Measurements from ENCODE around the gene PPP1R1B.

PPP1R1B gene

GRCh38 chr17:39634384-39634871 lies 7.7 kb downstream of the PPP1R1B start:
- DNase-seq = no peak

DNA sequence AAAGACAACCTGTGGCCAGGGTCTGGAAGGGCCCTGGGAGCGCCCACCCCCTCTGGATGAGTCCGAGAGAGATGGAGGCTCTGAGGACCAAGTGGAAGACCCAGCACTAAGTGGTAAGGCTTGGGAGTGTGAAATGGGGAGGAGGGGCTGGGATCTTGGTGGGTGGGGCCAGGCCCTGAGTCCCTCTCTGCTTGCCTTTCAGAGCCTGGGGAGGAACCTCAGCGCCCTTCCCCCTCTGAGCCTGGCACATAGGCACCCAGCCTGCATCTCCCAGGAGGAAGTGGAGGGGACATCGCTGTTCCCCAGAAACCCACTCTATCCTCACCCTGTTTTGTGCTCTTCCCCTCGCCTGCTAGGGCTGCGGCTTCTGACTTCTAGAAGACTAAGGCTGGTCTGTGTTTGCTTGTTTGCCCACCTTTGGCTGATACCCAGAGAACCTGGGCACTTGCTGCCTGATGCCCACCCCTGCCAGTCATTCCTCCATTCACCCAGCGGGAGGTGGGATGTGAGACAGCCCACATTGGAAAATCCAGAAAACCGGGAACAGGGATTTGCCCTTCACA lies 8.9 kb downstream of the PPP1R1B start:
- no peak for DNase-seq

DNA sequence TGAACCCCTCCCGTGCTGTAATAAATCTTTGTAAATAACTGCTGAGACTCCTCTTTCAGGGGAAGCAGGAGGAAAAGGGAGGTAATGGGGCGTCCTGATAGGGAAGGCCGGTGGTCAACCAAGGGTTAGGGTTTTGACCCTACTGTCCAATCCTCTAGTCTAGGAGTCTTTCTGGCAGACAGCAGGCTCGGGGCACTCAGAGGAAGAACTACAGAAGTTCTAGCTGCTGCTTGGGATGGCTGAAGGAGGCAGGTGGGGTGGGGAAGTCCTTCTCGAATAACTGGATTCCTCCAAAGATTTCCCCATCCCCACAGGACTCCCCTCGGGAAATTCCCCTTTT lies 9.8 kb downstream of the PPP1R1B start:
- no peak for DNase-seq

DNA sequence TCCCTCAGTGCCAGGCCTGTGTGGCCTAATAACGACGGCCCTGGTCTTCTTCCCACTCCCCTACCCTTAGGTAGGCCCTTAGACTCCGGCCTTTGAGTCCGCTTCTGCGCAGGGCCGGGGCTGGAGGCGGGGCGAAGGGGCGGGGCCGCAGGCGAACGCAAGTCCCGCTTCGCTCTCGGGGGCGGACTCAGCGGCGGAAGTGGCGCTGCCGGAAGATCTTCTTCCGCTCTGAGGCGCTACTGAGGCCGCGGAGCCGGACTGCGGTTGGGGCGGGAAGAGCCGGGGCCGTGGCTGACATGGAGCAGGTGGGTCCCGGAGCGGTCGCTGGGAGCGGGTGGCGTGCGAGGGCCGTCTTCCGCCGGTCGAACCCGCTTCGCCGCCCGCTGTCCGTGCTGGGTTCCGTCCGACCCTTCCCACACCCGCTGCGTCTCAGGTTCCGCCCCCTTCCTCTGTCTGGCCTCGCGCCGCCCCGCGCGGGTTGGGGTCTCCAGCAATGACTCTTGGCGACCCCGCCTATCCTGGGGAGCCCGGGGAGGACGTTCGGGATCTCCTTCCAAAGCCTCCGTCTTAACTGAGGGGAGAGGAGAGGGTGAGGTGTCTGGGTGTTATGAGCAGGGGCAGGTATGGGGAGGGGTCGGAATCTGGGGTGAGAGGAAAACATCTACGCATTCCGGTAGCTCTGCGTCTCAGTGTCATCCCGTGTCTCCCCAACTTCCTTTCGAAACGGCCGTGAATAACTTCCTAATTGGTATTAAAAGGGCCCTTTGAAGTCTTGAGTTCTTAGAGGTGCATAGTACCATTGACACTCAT lies 10.4 kb downstream of the PPP1R1B start, which contains the start of gene STARD3:
TSS of gene STARD3 (plus strand) at position 218 of the 810 bp plus-strand sequence. CDS start 16,388 bp downstream, outside the sequence.
- DNase-seq = peak; percentile 86 to 90

- no peak for DNase-seq
Measured at GRCh38 chr17:39638317-39638716, 11.6 kb downstream of the PPP1R1B start.

DNA sequence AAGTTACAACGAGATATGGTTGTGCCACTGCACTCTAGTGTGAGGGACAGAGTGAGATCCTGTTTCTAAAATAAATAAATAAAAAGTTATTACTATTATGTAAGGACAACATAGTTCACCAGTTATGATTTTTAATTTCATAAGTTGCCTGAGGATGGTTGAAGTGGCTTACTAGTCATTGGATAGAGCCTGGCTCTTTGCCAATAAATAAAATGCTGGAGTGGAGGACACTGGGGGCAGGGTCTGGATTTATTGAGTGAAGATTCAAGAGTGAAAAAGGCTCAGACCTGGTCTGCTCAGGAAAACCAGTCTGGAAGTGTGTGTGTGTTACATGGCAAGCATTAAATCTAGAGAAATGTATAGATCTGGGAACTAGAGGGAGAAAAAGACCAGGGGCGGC lies 12.3 kb downstream of the PPP1R1B start:
- DNase-seq = no peak

GRCh38 chr17:39639566-39640458 lies 13.1 kb downstream of the PPP1R1B start:
- no peak for DNase-seq

DNA sequence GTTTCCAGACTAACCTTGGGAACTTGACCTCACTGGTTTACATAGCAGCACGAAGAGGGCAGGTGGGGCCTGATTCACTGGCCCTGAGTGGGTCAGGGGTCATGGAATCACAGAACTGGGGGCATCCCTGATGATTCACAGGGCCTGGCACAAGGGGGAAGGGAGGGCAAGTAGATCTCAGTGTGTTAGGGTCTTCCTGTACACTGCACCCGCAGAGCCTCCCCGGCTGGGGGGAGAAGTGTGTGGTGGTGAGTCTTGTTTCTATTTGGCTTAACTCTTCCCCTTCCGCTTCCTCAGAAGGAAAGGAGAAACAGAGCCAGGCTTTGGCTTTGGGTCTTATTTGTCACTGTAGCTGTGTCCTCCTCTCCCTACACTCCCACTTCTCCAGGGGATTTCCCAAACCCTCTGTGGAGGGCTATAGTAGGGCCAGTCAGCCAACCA lies 13.9 kb downstream of the PPP1R1B start:
- DNase-seq = no peak

GRCh38 chr17:39641097-39641496 lies 14.3 kb downstream of the PPP1R1B start:
- DNase-seq = no peak

- DNase-seq = no peak
Measured at GRCh38 chr17:39641883-39642282, 15.1 kb downstream of the PPP1R1B start.

- no peak for DNase-seq
Measured at GRCh38 chr17:39642291-39643074, 15.7 kb downstream of the PPP1R1B start.

GRCh38 chr17:39643271-39643670 lies 16.5 kb downstream of the PPP1R1B start:
- DNase-seq = no peak

- no peak for DNase-seq
Measured at GRCh38 chr17:39647256-39647655, 20.5 kb downstream of the PPP1R1B start.

DNA sequence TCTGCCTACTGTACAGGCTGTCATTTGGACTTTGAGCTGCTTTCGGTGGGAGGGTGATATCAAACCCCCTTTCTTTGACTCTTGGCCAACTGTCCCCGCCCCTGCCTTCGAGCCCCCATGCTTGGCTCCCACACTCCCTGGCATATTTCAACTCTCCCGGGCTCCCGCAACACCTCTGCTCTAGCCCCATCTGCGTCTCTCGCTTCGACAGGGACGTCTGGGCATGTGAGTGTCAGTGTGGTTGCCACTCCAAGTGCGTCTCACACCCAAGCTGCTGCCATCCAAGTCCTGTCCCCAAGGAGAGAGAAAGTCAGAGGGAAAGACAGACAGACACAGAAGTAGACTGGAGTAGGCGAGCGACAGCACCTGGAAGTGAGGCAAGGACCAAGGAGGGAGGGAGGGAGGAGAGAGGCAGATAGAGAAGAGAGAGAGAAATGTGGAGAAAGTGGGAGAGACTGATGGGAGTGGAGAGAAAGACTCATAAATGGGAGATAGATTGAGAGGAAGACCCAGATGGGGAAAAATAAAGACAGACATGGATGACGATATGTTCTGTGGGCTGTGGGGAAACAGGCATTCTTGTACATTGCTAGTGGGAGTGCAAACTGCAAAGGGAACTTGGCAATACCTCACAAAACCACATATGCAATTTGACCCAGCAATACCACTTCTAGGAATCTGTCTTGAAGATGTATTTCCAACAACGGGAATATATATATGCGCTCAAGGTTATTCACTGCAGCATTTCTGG lies 22.0 kb downstream of the PPP1R1B start:
- no peak for DNase-seq

GRCh38 chr17:39650121-39650579 lies 23.4 kb downstream of the PPP1R1B start:
- DNase-seq = no peak

- no peak for DNase-seq
Measured at GRCh38 chr17:39651923-39652586, 25.3 kb downstream of the PPP1R1B start.

GRCh38 chr17:39652587-39653315 lies 26.0 kb downstream of the PPP1R1B start:
- DNase-seq = no peak

- no peak for DNase-seq
Measured at GRCh38 chr17:39653316-39653661, 26.5 kb downstream of the PPP1R1B start.

DNA sequence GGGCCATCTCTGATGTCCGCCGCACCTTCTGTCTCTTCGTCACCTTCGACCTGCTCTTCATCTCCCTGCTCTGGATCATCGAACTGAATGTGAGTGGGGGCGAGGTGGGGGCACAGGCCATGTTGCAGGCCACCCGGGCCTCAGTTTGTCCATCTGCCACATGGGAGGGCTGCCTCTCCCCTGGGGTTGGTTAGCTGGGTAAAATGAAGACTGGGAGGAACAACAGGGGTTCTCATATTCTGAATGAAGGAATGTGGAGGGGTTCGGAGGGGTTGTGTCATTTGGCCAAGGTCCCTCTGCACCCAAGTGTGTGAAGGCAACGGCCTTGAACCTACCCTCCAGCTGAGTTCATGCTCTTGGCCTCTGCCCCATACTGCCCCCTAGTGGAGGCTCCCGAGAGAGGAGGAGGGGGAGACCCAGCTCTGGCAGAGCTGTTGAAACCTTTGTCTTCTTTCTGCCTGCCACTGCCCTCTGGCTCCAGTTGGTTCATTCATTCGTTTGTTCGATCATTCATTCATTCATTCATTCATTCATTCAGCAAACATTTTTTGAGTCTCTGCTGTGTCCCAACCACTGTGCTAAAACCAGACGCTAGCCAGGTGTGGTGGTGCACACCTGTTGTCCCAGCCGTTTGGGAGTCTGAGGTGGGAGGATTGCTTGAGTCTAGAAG lies 27.0 kb downstream of the PPP1R1B start:
- DNase-seq = peak; percentile 70 to 84

- DNase-seq = no peak
Measured at GRCh38 chr17:39655105-39655504, 28.4 kb downstream of the PPP1R1B start.
